HepG2 (cell line): ENCODE data around the gene SEC24B.

ENCODE experiments used
- DNMT3B ChIP-seq: conservative IDR thresholded peaks from 2 replicates; pipeline ENCODE4 v1.6.1; 2016; ENCODE audit warnings: missing biosample characterization, control low read depth
- FOXK1 ChIP-seq: sonication (generic); formaldehyde crosslinking; IDR thresholded peaks from 2 replicates; pipeline ENCODE4 v1.4.0; 2020; ENCODE audit warnings: low read depth, missing genetic modification reagents, borderline replicate concordance
- MYC ChIP-seq: sonication (generic); formaldehyde crosslinking; IDR thresholded peaks from 2 replicates; pipeline ENCODE4 v1.9.0; 2021; ENCODE audit warnings: missing genetic modification reagents, borderline replicate concordance
- NFYB ChIP-seq: sonication (generic); formaldehyde crosslinking; IDR thresholded peaks from 2 replicates; pipeline ENCODE4 v1.4.0; 2020; ENCODE audit warnings: missing genetic modification reagents
- SMAD1 ChIP-seq: sonication (generic); formaldehyde crosslinking; IDR thresholded peaks from 2 replicates; pipeline ENCODE4 v1.4.0; 2020; ENCODE audit warnings: missing genetic modification reagents, low read depth, mild to moderate bottlenecking, borderline replicate concordance
- ZIK1 ChIP-seq: sonication (generic); formaldehyde crosslinking; IDR thresholded peaks from 2 replicates; pipeline ENCODE4 v1.5.0; 2020; ENCODE audit warnings: mild to moderate bottlenecking, low read depth, missing genetic modification reagents, borderline replicate concordance
- ZNF124 ChIP-seq: sonication (generic); formaldehyde crosslinking; IDR thresholded peaks from 2 replicates; pipeline ENCODE4 v1.4.0; 2020; ENCODE audit warnings: missing genetic modification reagents
- ZNF253 ChIP-seq: sonication (generic); formaldehyde crosslinking; IDR thresholded peaks from 2 replicates; pipeline ENCODE4 v1.8.0; 2022; ENCODE audit warnings: mild to moderate bottlenecking, missing genetic modification reagents, borderline replicate concordance
- ZNF549 ChIP-seq: sonication (generic); formaldehyde crosslinking; IDR thresholded peaks from 2 replicates; pipeline ENCODE4 v1.5.0; 2020; ENCODE audit warnings: missing genetic modification reagents
- ZNF660 ChIP-seq: sonication (generic); formaldehyde crosslinking; IDR thresholded peaks from 2 replicates; pipeline ENCODE4 v1.5.1; 2020; ENCODE audit warnings: mild to moderate bottlenecking, low read depth, missing genetic modification reagents, borderline replicate concordance
- ZNF737 ChIP-seq: sonication (generic); formaldehyde crosslinking; IDR thresholded peaks from 2 replicates; pipeline ENCODE4 v1.5.0; 2020; ENCODE audit warnings: missing genetic modification reagents, mild to moderate bottlenecking, borderline replicate concordance
- ZNF780A ChIP-seq: sonication (generic); formaldehyde crosslinking; IDR thresholded peaks from 2 replicates; pipeline ENCODE4 v1.8.0; 2022; ENCODE audit warnings: mild to moderate bottlenecking, missing genetic modification reagents, moderate library complexity

GRCh38 chr4:109434007-109434971 lies 674 bp downstream of the SEC24B start:
- TF ChIP-seq ZNF660 (CRISPR knock-in tag) (no peak), ZIK1 (CRISPR knock-in tag) (no peak), ZNF253 (CRISPR knock-in tag) (no peak), NFYB (no peak), DNMT3B (no peak), SMAD1 (CRISPR knock-in tag) (no peak), FOXK1 (no peak), ZNF124 (no peak), ZNF737 (no peak), ZNF780A (CRISPR knock-in tag) (no peak), MYC (no peak; the same call in 1 of the 2 replicates), ZNF549 (no peak)
